ENCODE results near the gene ARL5B.

ARL5B gene

GRCh38 chr10:18718991-18719390, 59.8 kb downstream of the ARL5B start:
- no peak for DNase-seq

DNA sequence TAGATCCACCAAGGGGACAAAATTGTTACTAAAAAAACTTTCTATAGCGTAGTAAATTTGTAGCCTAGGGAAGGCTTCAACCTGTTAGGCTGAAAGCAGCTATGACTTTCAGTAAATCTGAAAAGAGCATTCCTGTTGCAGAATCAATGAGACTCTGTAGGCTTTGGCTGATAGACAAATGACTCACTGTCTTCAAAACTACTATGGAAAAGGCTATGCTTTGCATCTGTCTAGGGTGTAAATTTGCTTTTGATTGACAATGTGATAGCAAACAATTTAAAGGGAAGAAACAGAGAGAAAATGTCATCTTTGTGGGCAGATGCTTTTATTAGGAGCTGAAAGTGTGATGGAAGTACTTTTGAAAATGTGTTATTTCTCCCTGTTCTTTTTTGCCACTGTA, 60.6 kb downstream of the ARL5B start:
- DNase-seq, result no peak

DNA sequence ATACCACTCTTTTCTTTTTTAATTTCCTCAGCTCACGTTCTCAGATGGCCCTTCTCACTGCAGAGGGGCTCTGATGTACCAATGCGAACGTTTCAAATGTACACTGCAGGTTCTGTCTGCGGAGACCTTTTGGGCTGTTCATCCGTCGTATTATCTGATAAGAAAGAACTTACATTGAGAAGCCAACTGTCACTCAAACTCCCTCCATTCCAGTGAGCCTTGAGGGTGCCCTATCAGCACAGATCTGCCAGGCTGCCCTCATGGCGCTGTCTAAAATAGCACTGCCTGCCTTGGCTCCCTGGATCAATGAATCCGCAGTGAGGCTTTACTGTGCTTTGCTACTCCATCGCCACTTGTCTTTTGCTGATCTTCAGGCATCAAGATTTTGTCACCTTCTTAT, 61.8 kb downstream of the ARL5B start:
- no peak for DNase-seq

GRCh38 chr10:18723801-18724200, 64.6 kb downstream of the ARL5B start:
- no peak for DNase-seq

Measured in left hindlimb (tissue), 1 donor.